Keratinocyte (primary cell): ENCODE data around the gene CATSPERE. TPM values are rescaled to one million over a fixed set of nuclear protein-coding genes. Genes with fewer than 3 reads are reported as not detected.
"Not testable (repeated sequence)": the region's sequence is repeated elsewhere in the genome, so short reads cannot be mapped to it uniquely, and the experiment has no call there.

Experiments used
- DNase-seq: peaks from one replicate; pipeline ENCODE4 v3.0.0-alpha.2; 2011; ENCODE audit warnings: low read depth, missing footprints, low spot score
- FAIRE-seq: peaks from 2 replicates; lab custom pipeline; 2011; peaks lifted over from hg19 to GRCh38; lab: Jason Lieb, UNC
- H2AFZ ChIP-seq: 2 replicates; pipeline ENCODE4 v1.6.0; 2012; ENCODE audit warnings: low read length, control low read depth, inconsistent platforms; ENCODE audit not compliant: control insufficient read depth
- H3K27ac ChIP-seq: 2 replicates; pipeline ENCODE4 v1.5.1; 2011; ENCODE audit warnings: low read length; ENCODE audit not compliant: control insufficient read depth, insufficient read depth
- H3K27me3 ChIP-seq: 3 replicates; pipeline ENCODE4 v1.6.0; 2011; ENCODE audit warnings: low read length; ENCODE audit not compliant: control insufficient read depth, insufficient read depth; ENCODE audit errors: extremely low read depth
- H3K36me3 ChIP-seq, 2 experiments: 2 replicates in 1 of 2; 3 replicates in 1 of 2; pipeline ENCODE4 v1.5.1; 2011; ENCODE audit warnings: low read length in 2 of 2, mild to moderate bottlenecking in 1 of 2; ENCODE audit not compliant: control insufficient read depth in 2 of 2, insufficient read depth in 2 of 2; ENCODE audit errors: extremely low read depth in 1 of 2
- H3K4me1 ChIP-seq: 3 replicates; pipeline ENCODE4 v1.5.1; 2011; ENCODE audit warnings: low read length; ENCODE audit not compliant: control insufficient read depth, insufficient read depth; ENCODE audit errors: extremely low read depth
- H3K4me2 ChIP-seq: 3 replicates; pipeline ENCODE4 v1.6.0; 2011; ENCODE audit warnings: low read depth, low read length; ENCODE audit not compliant: control insufficient read depth, insufficient read depth; ENCODE audit errors: extremely low read depth
- H3K4me3 ChIP-seq, 3 experiments: fragments of 200-600 bp in 1 of 3; sonication (generic) in 1 of 3; 2 replicates in 2 of 3; 3 replicates in 1 of 3; pipeline ENCODE4 v1.5.1; 2011 to 2016; ENCODE audit warnings: low read length in 3 of 3, mild to moderate bottlenecking in 3 of 3, control low read depth in 2 of 3, inconsistent platforms in 1 of 3, low read depth in 1 of 3, mixed read lengths in 1 of 3, mixed run types in 1 of 3, moderate library complexity in 1 of 3; ENCODE audit not compliant: control insufficient read depth in 2 of 3, insufficient read depth in 2 of 3; ENCODE audit errors: extremely low read depth in 1 of 3
- H3K79me2 ChIP-seq: 2 replicates; pipeline ENCODE4 v1.6.0; 2012; ENCODE audit warnings: low read length; ENCODE audit not compliant: control insufficient read depth, insufficient read depth
- H3K9ac ChIP-seq: 3 replicates; pipeline ENCODE4 v1.6.0; 2011; ENCODE audit warnings: low read length; ENCODE audit not compliant: control insufficient read depth, insufficient read depth; ENCODE audit errors: extremely low read depth
- H3K9me1 ChIP-seq: 3 replicates; pipeline ENCODE4 v1.6.0; 2011; ENCODE audit warnings: low read length; ENCODE audit not compliant: control insufficient read depth, insufficient read depth; ENCODE audit errors: extremely low read depth
- H3K9me3 ChIP-seq: 2 replicates; pipeline ENCODE4 v1.5.1; 2012; ENCODE audit warnings: low read depth, low read length; ENCODE audit not compliant: control insufficient read depth
- H4K20me1 ChIP-seq: 3 replicates; pipeline ENCODE4 v1.6.0; 2011; ENCODE audit warnings: low read length; ENCODE audit not compliant: control insufficient read depth, insufficient read depth; ENCODE audit errors: extremely low read depth
- CTCF ChIP-seq, 3 experiments: IDR thresholded peaks in 1 of 3; conservative IDR thresholded peaks in 1 of 3; optimal IDR thresholded peaks in 1 of 3; 2 replicates in 2 of 3; 3 replicates in 1 of 3; pipeline versions ENCODE3 to v1.5.1; 2011; ENCODE audit warnings: low read length in 3 of 3, mild to moderate bottlenecking in 3 of 3, moderate library complexity in 2 of 3, control low read depth in 1 of 3, inconsistent platforms in 1 of 3; ENCODE audit not compliant: insufficient read depth in 2 of 3; ENCODE audit errors: extremely low read depth in 1 of 3
- EZH2 ChIP-seq: IDR thresholded peaks from one replicate; pipeline ENCODE4 v1.6.1; 2012; ENCODE audit warnings: inconsistent platforms, mild to moderate bottlenecking, low read length, moderate library complexity
- dilution Hi-C: fragments of 300-500 bp; cut with MboI; formaldehyde crosslinking; loops from one replicate; pipeline ENCODE4 v1.7.0; 2020; ENCODE audit warnings: low sequenced_read_pairs; ENCODE audit not compliant: extremely low pct_ligation_motif_present
- polyA plus RNA-seq, 5 experiments: library from polyadenylated mRNA; depleted of rRNA in 3 of 5; stranded (reverse) in 3 of 5; stranded (forward) in 1 of 5; unstranded in 1 of 5; fragments of >200 nt; gene quantifications; 1 replicate in 1 of 5; 2 replicates in 3 of 5; 3 replicates in 1 of 5; pipeline versions ENCODE4 v1.2.1 to v1.2.3, GENCODE V29; 2011 to 2012; ENCODE audit warnings: missing spikeins in 2 of 5, low read depth in 1 of 5, low replicate concordance in 1 of 5

Gene CATSPERE
- polyA plus RNA-seq, 1 donor (not counting 4 experiments of a cell fraction or from before 2014, with no cell fraction given) = 0.42 TPM

- Histone ChIP-seq H4K20me1 (no peaks in the 10 kb centered on the region), H3K27me3 (no peaks in the 10 kb centered on the region), H3K4me3 (no peak overlapping the region), H2AFZ (no peak overlapping the region), H3K4me2 (no peak overlapping the region), H3K36me3 (no peaks in the 10 kb centered on the region), H3K4me1 (no peaks in the 10 kb centered on the region), H3K9ac (no peak overlapping the region), H3K9me3 (no peaks in the 10 kb centered on the region), H3K9me1 (no peaks in the 10 kb centered on the region), H3K27ac (no peak overlapping the region), H3K79me2 (no peaks in the 10 kb centered on the region)
- FAIRE-seq = no peak
- no peak for TF ChIP-seq CTCF (optimal IDR thresholded peaks at IDR 0.05 in 1 of 3, IDR thresholded peaks at IDR 0.05 in 1 of 3, conservative IDR thresholded peaks at IDR 0.05 in 1 of 3; ENCODE audit: extremely low read depth in 1 of 3, insufficient read depth in 2 of 3, low read length in 3 of 3)
- TF ChIP-seq EZH2 = no peak
- DNase-seq = no peak
- dilution Hi-C loops = no loop called here
Observed at GRCh38 chr1:244557565-244557964, 96.5 kb downstream of the CATSPERE start.

- H3K4me2 ChIP-seq = no peak overlapping the region
- H3K4me1 ChIP-seq = no peaks in the 10 kb centered on the region
- H3K79me2 ChIP-seq = no peaks in the 10 kb centered on the region
- no peak overlapping the region for H3K27ac ChIP-seq
- H3K4me3 ChIP-seq = no peak overlapping the region
- no peak overlapping the region for H2AFZ ChIP-seq
- H3K9me1 ChIP-seq = no peaks in the 10 kb centered on the region
- H3K27me3 ChIP-seq = no peaks in the 10 kb centered on the region
- no peaks in the 10 kb centered on the region for H4K20me1 ChIP-seq
- dilution Hi-C loops = no loop called here
- no peak for DNase-seq
- H3K9me3 ChIP-seq = no peaks in the 10 kb centered on the region
- FAIRE-seq = no peak
- H3K36me3 ChIP-seq = no peaks in the 10 kb centered on the region
- TF ChIP-seq CTCF (optimal IDR thresholded peaks at IDR 0.05 in 1 of 3, IDR thresholded peaks at IDR 0.05 in 1 of 3, conservative IDR thresholded peaks at IDR 0.05 in 1 of 3; ENCODE audit: extremely low read depth in 1 of 3, insufficient read depth in 2 of 3, low read length in 3 of 3) (no peak), EZH2 (no peak)
- H3K9ac ChIP-seq = no peak overlapping the region
Observed at GRCh38 chr1:244559561-244559960, 98.5 kb downstream of the CATSPERE start.

GRCh38 chr1:244562877-244563276 lies 101.8 kb downstream of the CATSPERE start:
- H3K4me2 ChIP-seq, H3K4me3 ChIP-seq, H3K9me1 ChIP-seq, H2AFZ ChIP-seq, H3K79me2 ChIP-seq, H3K9me3 ChIP-seq, DNase-seq, H3K9ac ChIP-seq, dilution Hi-C loops, H4K20me1 ChIP-seq, H3K27me3 ChIP-seq, H3K36me3 ChIP-seq, FAIRE-seq, H3K4me1 ChIP-seq, H3K27ac ChIP-seq: not testable (repeated sequence)
